HepG2 (cell line): ENCODE data around the gene GNPNAT1. TPM values are rescaled to one million over a fixed set of nuclear protein-coding genes. Genes with fewer than 3 reads are reported as not detected.

Experiments
- ATF7-NPFF ChIP-seq: sonication (generic); formaldehyde crosslinking; IDR thresholded peaks from 2 replicates; pipeline ENCODE4 v1.8.1; 2023; ENCODE audit warnings: mild to moderate bottlenecking, low read depth, missing genetic modification reagents, moderate library complexity
- GTF2F1 ChIP-seq: fragments of 150-350 bp; IDR thresholded peaks from 2 replicates; pipeline ENCODE4 v1.6.1; 2014; ENCODE audit warnings: low read length
- HHEX ChIP-seq: IDR thresholded peaks from 2 replicates; pipeline ENCODE4 v1.6.1; 2016; ENCODE audit warnings: control low read depth
- KDM3A ChIP-seq: IDR thresholded peaks from 2 replicates; pipeline ENCODE4 v1.6.1; 2018; ENCODE audit warnings: low read depth, missing compliant biosample characterization
- NCOA2 ChIP-seq: sonication (generic); formaldehyde crosslinking; IDR thresholded peaks from 2 replicates; pipeline ENCODE4 v1.8.0; 2022; ENCODE audit warnings: inconsistent platforms
- NFIB ChIP-seq: sonication (generic); formaldehyde crosslinking; IDR thresholded peaks from 2 replicates; pipeline ENCODE4 v1.9.0; 2021; ENCODE audit warnings: missing genetic modification reagents, mild to moderate bottlenecking, borderline replicate concordance
- PHB2 ChIP-seq: fragments of 450-650 bp; IDR thresholded peaks from 2 replicates; pipeline ENCODE4 v1.6.1; 2018; ENCODE audit not compliant: partially characterized antibody
- PITX1 ChIP-seq: sonication (generic); formaldehyde crosslinking; IDR thresholded peaks from 2 replicates; pipeline ENCODE4 v1.5.1; 2020; ENCODE audit warnings: mild to moderate bottlenecking, missing genetic modification reagents
- SOX6 ChIP-seq, 2 experiments: fragments of 450-650 bp in 1 of 2; sonication (generic) in 1 of 2; formaldehyde crosslinking in 1 of 2; IDR thresholded peaks; 2 replicates each; pipeline versions ENCODE4 v1.4.0 to v1.6.1; 2017 to 2020; ENCODE audit warnings: antibody characterized with exemption in 1 of 2, mild to moderate bottlenecking in 1 of 2, missing genetic modification reagents in 1 of 2
- ZFP82 ChIP-seq: sonication (generic); formaldehyde crosslinking; IDR thresholded peaks from 2 replicates; pipeline ENCODE4 v1.5.1; 2020; ENCODE audit warnings: mild to moderate bottlenecking, missing genetic modification reagents, borderline replicate concordance
- ZNF34 ChIP-seq: sonication (generic); formaldehyde crosslinking; IDR thresholded peaks from 2 replicates; pipeline ENCODE4 v1.4.0; 2020; ENCODE audit warnings: mild to moderate bottlenecking, missing genetic modification reagents, borderline replicate concordance
- ZNF367 ChIP-seq: sonication (generic); formaldehyde crosslinking; IDR thresholded peaks from 2 replicates; pipeline ENCODE4 v1.4.0; 2020; ENCODE audit warnings: missing genetic modification reagents, borderline replicate concordance
- ZNF569 ChIP-seq: sonication (generic); formaldehyde crosslinking; IDR thresholded peaks from 2 replicates; pipeline ENCODE4 v1.5.0; 2020; ENCODE audit warnings: mild to moderate bottlenecking, missing genetic modification reagents, moderate library complexity, borderline replicate concordance
- ZNF589 ChIP-seq: sonication (generic); formaldehyde crosslinking; conservative IDR thresholded peaks from 2 replicates; pipeline ENCODE4 v1.8.0; 2022; ENCODE audit warnings: mild to moderate bottlenecking, moderate library complexity, missing genetic modification reagents
- ZSCAN20 ChIP-seq: sonication (generic); formaldehyde crosslinking; IDR thresholded peaks from 2 replicates; pipeline ENCODE4 v1.4.0; 2020; ENCODE audit warnings: missing genetic modification reagents, mild to moderate bottlenecking, borderline replicate concordance
- polyA plus RNA-seq, 8 experiments: library from polyadenylated mRNA; depleted of rRNA in 3 of 8; stranded (reverse) in 7 of 8; unstranded in 1 of 8; fragments of >200 nt; fragmentation: Illumina TruSeq in 4 of 8; extraction: Trizol in 4 of 8; gene quantifications; 2 replicates each; pipeline versions ENCODE4 v1.2.1 to v1.2.3, GENCODE V29; 2011 to 2016; ENCODE audit warnings: low read depth in 4 of 8, missing spikeins in 1 of 8, mixed read lengths in 1 of 8; ENCODE audit not compliant: insufficient read depth in 1 of 8
- total RNA-seq, 5 experiments: library from RNA; depleted of rRNA; stranded (reverse); fragments of >200 nt; fragmentation: Illumina TruSeq; extraction: Trizol; gene quantifications; 2 replicates each; pipeline ENCODE4 v1.2.3, GENCODE V29; 2016; ENCODE audit warnings: low read depth in 1 of 5
- TF ChIP-seq, protein P1 (sequence below): sonication (generic); formaldehyde crosslinking; conservative IDR thresholded peaks from 2 replicates; pipeline ENCODE4 v1.4.0; 2020; ENCODE audit warnings: missing genetic modification reagents
- TF ChIP-seq, protein P2 (sequence below): IDR thresholded peaks from 2 replicates; pipeline ENCODE4 v1.6.1; 2016; ENCODE audit warnings: low read depth
- TF ChIP-seq, protein P3 (sequence below): sonication (generic); formaldehyde crosslinking; IDR thresholded peaks from 2 replicates; pipeline ENCODE4 v1.9.0; 2021; ENCODE audit warnings: missing genetic modification reagents, mild to moderate bottlenecking, borderline replicate concordance
- TF ChIP-seq, protein P4 (sequence below): IDR thresholded peaks from 2 replicates; pipeline ENCODE4 v1.4.0; 2020; ENCODE audit warnings: mild to moderate bottlenecking, missing genetic modification reagents

GNPNAT1 gene
- total and polyA plus RNA-seq, 2 of the 13 experiments (the other 11 are each of a cell fraction or from before 2014, with no cell fraction given): 38.3 to 54.9 TPM

DNA sequence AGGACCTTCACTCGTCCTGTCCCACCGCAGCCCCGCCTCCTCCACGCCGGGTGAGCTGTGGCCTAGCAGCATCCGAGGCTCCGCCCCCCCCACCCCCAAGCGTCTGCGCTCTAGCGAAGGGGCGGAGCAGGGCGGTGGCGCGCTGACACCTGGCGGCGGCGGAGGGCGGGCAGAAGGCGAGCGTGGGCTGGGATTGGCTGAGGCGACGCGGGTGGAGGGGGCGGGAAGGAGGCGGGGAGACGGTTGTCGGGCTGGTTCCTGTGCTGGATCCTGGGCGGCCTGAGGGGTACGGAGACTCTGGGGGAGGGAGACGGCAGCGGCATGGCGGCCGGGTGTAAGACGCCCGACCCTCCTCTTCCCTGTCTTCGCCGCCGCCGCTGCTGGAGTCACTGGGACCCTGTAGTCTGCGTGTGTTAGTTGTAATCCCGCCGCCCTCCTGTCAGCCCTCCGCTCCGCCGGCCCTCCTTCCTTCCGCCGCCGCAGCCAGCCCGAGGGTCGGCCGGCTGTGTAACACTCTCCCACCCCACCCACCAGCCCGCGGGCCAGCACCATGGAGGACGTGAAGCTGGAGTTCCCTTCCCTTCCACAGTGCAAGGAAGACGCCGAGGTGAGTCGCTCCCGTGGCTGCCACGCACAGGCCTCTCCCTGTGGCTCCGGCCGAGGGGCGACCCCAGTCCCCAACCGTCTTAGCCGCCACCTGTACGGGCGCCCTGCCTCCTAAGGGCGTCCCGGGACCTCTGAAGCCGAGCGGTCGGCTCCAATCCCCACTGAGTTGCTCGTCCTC is 61.3 kb downstream of the GNPNAT1 start, which contains the start of gene STYX (continued):
- TF ChIP-seq, protein P1, sequence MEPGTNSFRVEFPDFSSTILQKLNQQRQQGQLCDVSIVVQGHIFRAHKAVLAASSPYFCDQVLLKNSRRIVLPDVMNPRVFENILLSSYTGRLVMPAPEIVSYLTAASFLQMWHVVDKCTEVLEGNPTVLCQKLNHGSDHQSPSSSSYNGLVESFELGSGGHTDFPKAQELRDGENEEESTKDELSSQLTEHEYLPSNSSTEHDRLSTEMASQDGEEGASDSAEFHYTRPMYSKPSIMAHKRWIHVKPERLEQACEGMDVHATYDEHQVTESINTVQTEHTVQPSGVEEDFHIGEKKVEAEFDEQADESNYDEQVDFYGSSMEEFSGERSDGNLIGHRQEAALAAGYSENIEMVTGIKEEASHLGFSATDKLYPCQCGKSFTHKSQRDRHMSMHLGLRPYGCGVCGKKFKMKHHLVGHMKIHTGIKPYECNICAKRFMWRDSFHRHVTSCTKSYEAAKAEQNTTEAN (CRISPR knock-in tag): no peak
- no peak for TF ChIP-seq NFIB (CRISPR knock-in tag)
- TF ChIP-seq PITX1: no peak
- 0 out of 2 replicates have a peak, but pooled peaks have one; percentile 34 for TF ChIP-seq ZNF367 (CRISPR knock-in tag)
- peak; percentile 84; the same call in 1 of the 2 replicates for TF ChIP-seq ATF7-NPFF (CRISPR knock-in tag)
- no peak for TF ChIP-seq HHEX
- TF ChIP-seq ZFP82: no peak
- TF ChIP-seq, protein P2, sequence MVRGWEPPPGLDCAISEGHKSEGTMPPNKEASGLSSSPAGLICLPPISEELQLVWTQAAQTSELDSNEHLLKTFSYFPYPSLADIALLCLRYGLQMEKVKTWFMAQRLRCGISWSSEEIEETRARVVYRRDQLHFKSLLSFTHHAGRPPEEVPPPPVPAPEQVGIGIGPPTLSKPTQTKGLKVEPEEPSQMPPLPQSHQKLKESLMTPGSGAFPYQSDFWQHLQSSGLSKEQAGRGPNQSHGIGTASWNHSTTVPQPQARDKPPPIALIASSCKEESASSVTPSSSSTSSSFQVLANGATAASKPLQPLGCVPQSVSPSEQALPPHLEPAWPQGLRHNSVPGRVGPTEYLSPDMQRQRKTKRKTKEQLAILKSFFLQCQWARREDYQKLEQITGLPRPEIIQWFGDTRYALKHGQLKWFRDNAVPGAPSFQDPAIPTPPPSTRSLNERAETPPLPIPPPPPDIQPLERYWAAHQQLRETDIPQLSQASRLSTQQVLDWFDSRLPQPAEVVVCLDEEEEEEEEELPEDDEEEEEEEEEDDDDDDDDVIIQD: peak; percentile 85
- no peak for TF ChIP-seq PHB2
- no peak for TF ChIP-seq NCOA2
- TF ChIP-seq SOX6 (IDR thresholded peaks at IDR 0.05): no peak
- peak; percentile 47; the same call in 1 of the 2 replicates for TF ChIP-seq SOX6 (CRISPR knock-in tag; IDR thresholded peaks at IDR 0.05)
- 0 out of 2 replicates have a peak, but pooled peaks have one; percentile 31 for TF ChIP-seq ZNF34
- TF ChIP-seq, protein P3, sequence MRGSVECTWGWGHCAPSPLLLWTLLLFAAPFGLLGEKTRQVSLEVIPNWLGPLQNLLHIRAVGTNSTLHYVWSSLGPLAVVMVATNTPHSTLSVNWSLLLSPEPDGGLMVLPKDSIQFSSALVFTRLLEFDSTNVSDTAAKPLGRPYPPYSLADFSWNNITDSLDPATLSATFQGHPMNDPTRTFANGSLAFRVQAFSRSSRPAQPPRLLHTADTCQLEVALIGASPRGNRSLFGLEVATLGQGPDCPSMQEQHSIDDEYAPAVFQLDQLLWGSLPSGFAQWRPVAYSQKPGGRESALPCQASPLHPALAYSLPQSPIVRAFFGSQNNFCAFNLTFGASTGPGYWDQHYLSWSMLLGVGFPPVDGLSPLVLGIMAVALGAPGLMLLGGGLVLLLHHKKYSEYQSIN: no peak
- no peak for TF ChIP-seq GTF2F1
- TF ChIP-seq ZSCAN20 (CRISPR knock-in tag): peak; percentile 59; the same call in 1 of the 2 replicates
- TF ChIP-seq ZNF589 (CRISPR knock-in tag): no peak
- TF ChIP-seq, protein P4, sequence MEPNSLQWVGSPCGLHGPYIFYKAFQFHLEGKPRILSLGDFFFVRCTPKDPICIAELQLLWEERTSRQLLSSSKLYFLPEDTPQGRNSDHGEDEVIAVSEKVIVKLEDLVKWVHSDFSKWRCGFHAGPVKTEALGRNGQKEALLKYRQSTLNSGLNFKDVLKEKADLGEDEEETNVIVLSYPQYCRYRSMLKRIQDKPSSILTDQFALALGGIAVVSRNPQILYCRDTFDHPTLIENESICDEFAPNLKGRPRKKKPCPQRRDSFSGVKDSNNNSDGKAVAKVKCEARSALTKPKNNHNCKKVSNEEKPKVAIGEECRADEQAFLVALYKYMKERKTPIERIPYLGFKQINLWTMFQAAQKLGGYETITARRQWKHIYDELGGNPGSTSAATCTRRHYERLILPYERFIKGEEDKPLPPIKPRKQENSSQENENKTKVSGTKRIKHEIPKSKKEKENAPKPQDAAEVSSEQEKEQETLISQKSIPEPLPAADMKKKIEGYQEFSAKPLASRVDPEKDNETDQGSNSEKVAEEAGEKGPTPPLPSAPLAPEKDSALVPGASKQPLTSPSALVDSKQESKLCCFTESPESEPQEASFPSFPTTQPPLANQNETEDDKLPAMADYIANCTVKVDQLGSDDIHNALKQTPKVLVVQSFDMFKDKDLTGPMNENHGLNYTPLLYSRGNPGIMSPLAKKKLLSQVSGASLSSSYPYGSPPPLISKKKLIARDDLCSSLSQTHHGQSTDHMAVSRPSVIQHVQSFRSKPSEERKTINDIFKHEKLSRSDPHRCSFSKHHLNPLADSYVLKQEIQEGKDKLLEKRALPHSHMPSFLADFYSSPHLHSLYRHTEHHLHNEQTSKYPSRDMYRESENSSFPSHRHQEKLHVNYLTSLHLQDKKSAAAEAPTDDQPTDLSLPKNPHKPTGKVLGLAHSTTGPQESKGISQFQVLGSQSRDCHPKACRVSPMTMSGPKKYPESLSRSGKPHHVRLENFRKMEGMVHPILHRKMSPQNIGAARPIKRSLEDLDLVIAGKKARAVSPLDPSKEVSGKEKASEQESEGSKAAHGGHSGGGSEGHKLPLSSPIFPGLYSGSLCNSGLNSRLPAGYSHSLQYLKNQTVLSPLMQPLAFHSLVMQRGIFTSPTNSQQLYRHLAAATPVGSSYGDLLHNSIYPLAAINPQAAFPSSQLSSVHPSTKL (CRISPR knock-in tag): 0 out of 2 replicates have a peak, but pooled peaks have one; percentile 24
- TF ChIP-seq KDM3A (CRISPR knock-in tag): no peak
- no peak for TF ChIP-seq ZNF569 (CRISPR knock-in tag)
